Testis (tissue), 2 donors: Measurements from ENCODE around the gene PYGB.
"Not testable (repeated sequence)": the region's sequence is repeated elsewhere in the genome, so short reads cannot be mapped to it uniquely, and the experiment has no call there.

Experiments used
- POLR2A ChIP-seq: fragments of 450-650 bp; IDR thresholded peaks from one replicate; pipeline ENCODE4 v1.6.1; 2017; ENCODE audit warnings: antibody characterized with exemption, mild to moderate bottlenecking, moderate library complexity
- TF ChIP-seq, protein P1 (sequence below), 3 experiments: fragments of 450-650 bp in 2 of 3; fragments of 200-600 bp in 1 of 3; sonication (generic) in 1 of 3; IDR thresholded peaks; one replicate each; pipeline ENCODE4 v1.5.1; 2016 to 2019; ENCODE audit warnings: antibody characterized with exemption in 3 of 3, mild to moderate bottlenecking in 2 of 3, moderate library complexity in 1 of 3

DNA sequence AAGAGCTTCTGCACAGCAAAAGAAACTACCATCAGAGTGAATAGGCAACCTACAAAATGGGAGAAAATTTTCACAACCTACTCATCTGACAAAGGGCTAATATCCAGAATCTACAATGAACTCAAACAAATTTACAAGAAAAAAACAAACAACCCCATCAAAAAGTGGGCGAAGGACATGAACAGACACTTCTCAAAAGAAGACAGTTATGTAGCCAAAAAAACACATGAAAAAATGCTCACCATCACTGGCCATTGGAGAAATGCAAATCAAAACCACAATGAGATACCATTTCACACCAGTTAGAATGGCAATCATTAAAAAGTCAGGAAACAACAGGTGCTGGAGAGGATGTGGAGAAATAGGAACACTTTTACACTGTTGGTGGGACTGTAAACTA is 87.1 kb downstream of the PYGB start:
- not testable (repeated sequence) for TF ChIP-seq POLR2A
- TF ChIP-seq, protein P1, sequence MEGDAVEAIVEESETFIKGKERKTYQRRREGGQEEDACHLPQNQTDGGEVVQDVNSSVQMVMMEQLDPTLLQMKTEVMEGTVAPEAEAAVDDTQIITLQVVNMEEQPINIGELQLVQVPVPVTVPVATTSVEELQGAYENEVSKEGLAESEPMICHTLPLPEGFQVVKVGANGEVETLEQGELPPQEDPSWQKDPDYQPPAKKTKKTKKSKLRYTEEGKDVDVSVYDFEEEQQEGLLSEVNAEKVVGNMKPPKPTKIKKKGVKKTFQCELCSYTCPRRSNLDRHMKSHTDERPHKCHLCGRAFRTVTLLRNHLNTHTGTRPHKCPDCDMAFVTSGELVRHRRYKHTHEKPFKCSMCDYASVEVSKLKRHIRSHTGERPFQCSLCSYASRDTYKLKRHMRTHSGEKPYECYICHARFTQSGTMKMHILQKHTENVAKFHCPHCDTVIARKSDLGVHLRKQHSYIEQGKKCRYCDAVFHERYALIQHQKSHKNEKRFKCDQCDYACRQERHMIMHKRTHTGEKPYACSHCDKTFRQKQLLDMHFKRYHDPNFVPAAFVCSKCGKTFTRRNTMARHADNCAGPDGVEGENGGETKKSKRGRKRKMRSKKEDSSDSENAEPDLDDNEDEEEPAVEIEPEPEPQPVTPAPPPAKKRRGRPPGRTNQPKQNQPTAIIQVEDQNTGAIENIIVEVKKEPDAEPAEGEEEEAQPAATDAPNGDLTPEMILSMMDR (IDR thresholded peaks at IDR 0.05) = not testable (repeated sequence)
